Measurements from ENCODE around the gene PNRC2. TPM values are rescaled to one million over a fixed set of nuclear protein-coding genes. Genes with fewer than 3 reads are reported as not detected.

The PNRC2 gene
- 112 and 130 TPM in 2 replicates for total RNA-seq

GRCh38 chr1:23959461-23960290, at the start of gene PNRC2:
PNRC2 (plus strand) TSS chr1:23959828; CDS start chr1:23961458, 1,630 bp downstream.

GRCh38 chr1:23913212-23913880, 46.3 kb upstream of the PNRC2 start, which contains the start of gene CNR2:
CNR2 (minus strand) TSS chr1:23913362; CDS start chr1:23875617, 37,745 bp downstream.

GRCh38 chr1:23979881-23980727, 20.5 kb downstream of the PNRC2 start, which contains the start of gene SRSF10:
SRSF10 (minus strand) TSS chr1:23980327; CDS start chr1:23980255, 72 bp downstream.

Other genes starting within 250 kb of the PNRC2 start
- 11.3 and 17.9 TPM in 2 replicates for gene ELOA, start 216.4 kb upstream of the PNRC2 start, total RNA-seq
- gene PITHD1, start 181.4 kb upstream of the PNRC2 start, total RNA-seq: 45.1 and 59.9 TPM in 2 replicates
- 59.7 and 132 TPM in 2 replicates for gene LYPLA2, start 168.7 kb upstream of the PNRC2 start, total RNA-seq
- gene GALE, start 159.1 kb upstream of the PNRC2 start, total RNA-seq: 108 and 119 TPM in 2 replicates
- gene HMGCL, start 134.4 kb upstream of the PNRC2 start, total RNA-seq: 45.5 and 59.0 TPM in 2 replicates
- gene FUCA1, start 91.5 kb upstream of the PNRC2 start, total RNA-seq: 18.8 and 52.5 TPM in 2 replicates
- gene CNR2, start 46.5 kb upstream of the PNRC2 start, total RNA-seq: not detected in 2 replicates
- gene SRSF10, start 20.5 kb downstream of the PNRC2 start, total RNA-seq: 33.7 and 40.3 TPM in 2 replicates
- gene MYOM3, start 152.3 kb downstream of the PNRC2 start, total RNA-seq: 0.21 and 1.4 TPM in 2 replicates
- 0.43 and 0.72 TPM in 2 replicates for gene IL22RA1, start 183.3 kb downstream of the PNRC2 start, total RNA-seq
- 7.5 and 13.0 TPM in 2 replicates for gene IFNLR1, start 227.5 kb downstream of the PNRC2 start, total RNA-seq